ENCODE measurements around the gene CMSS1. TPM values are rescaled to one million over a fixed set of nuclear protein-coding genes. Genes with fewer than 3 reads are reported as not detected.

CMSS1 gene
- total RNA-seq, 4 donors from 2014 or later = 23.2 to 89.5 (median 67.6) TPM

- Histone ChIP-seq H3K27me3 (no peaks in the 10 kb centered on the region), H3K4me3 (no peak overlapping the region), H3K36me3 (no peaks in the 10 kb centered on the region), H3K4me1 (peaks cover 32 to 33% of the 10 kb centered on the region in 2 donors), H3K27ac (peak overlapping the region in 2 of 4 donors; percentile 3 to 7), H3K9me3 (no peaks in the 10 kb centered on the region)
- TF ChIP-seq POLR2A (IDR thresholded peaks at IDR 0.05) (no peak), CTCF (IDR thresholded peaks at IDR 0.05 in 4 of 5, conservative IDR thresholded peaks at IDR 0.05 in 1 of 5) (no peak)
- DNase-seq = no peak
- intact Hi-C loops (cut with DNase I; ENCODE audit: low total_unique reads) (no loop called here), in situ Hi-C loops (cut with MboI; ENCODE audit: low sequenced_read_pairs in 4 of 4) (no loop called here)
- ATAC-seq = no peak
These were observed 310.1 kb downstream of the CMSS1 start for GRCh38 chr3:100127792-100128191.

GRCh38 chr3:100128565-100128964 lies 310.9 kb downstream of the CMSS1 start:
- H3K4me3 ChIP-seq = no peak overlapping the region
- ATAC-seq = no peak
- no peaks in the 10 kb centered on the region for H3K36me3 ChIP-seq
- H3K9me3 ChIP-seq = no peaks in the 10 kb centered on the region
- in situ Hi-C loops (cut with MboI; ENCODE audit: low sequenced_read_pairs in 4 of 4) = no loop called here
- H3K27ac ChIP-seq = no peak overlapping the region
- H3K27me3 ChIP-seq = no peaks in the 10 kb centered on the region
- DNase-seq = no peak
- no peak for TF ChIP-seq POLR2A (IDR thresholded peaks at IDR 0.05)
- no peak for TF ChIP-seq CTCF (IDR thresholded peaks at IDR 0.05 in 4 of 5, conservative IDR thresholded peaks at IDR 0.05 in 1 of 5)
- intact Hi-C loops (cut with DNase I; ENCODE audit: low total_unique reads) = no loop called here
- peaks cover 26% of the 10 kb centered on the region in 2 donors for H3K4me1 ChIP-seq

- TF ChIP-seq POLR2A (IDR thresholded peaks at IDR 0.05) (no peak), CTCF (IDR thresholded peaks at IDR 0.05 in 4 of 5, conservative IDR thresholded peaks at IDR 0.05 in 1 of 5) (no peak)
- Histone ChIP-seq H3K9me3 (no peaks in the 10 kb centered on the region), H3K4me1 (peaks cover 12 to 13% of the 10 kb centered on the region in 2 donors), H3K36me3 (no peaks in the 10 kb centered on the region), H3K4me3 (no peak overlapping the region), H3K27me3 (no peaks in the 10 kb centered on the region), H3K27ac (no peak overlapping the region)
- in situ Hi-C loops (cut with MboI; ENCODE audit: low sequenced_read_pairs in 4 of 4) (no loop called here), intact Hi-C loops (cut with DNase I; ENCODE audit: low total_unique reads) (no loop called here)
- DNase-seq = no peak
- no peak for ATAC-seq
These were observed 312.3 kb downstream of the CMSS1 start for GRCh38 chr3:100129941-100130340.

DNA sequence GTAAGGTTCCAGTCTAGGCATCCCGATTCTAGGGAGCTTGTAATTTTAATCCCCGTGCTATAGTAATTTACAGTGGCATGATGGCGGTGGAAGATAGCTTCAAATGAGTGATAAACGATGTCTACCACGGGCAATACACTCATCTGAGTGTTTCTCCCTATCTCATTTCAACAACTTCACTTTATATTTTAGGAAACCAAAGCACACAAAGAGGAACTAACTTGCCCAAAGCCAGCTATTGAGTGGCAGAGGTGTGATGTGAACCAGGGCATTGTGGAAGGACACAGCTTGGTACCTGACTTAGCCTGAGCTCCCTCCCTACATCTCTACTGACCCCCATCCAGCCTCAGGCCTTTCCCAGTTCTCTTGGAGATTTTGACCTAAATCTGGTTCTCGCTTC lies 313.6 kb downstream of the CMSS1 start:
- no peak overlapping the region for H3K27ac ChIP-seq
- no peaks in the 10 kb centered on the region for H3K9me3 ChIP-seq
- no peak overlapping the region for H3K4me3 ChIP-seq
- H3K27me3 ChIP-seq = no peaks in the 10 kb centered on the region
- no peak for DNase-seq
- H3K36me3 ChIP-seq = no peaks in the 10 kb centered on the region
- in situ Hi-C loops (cut with MboI; ENCODE audit: low sequenced_read_pairs in 4 of 4) (no loop called here), intact Hi-C loops (cut with DNase I; ENCODE audit: low total_unique reads) (no loop called here)
- H3K4me1 ChIP-seq = peaks cover 0 to 2% of the 10 kb centered on the region in 2 donors
- TF ChIP-seq CTCF (IDR thresholded peaks at IDR 0.05 in 4 of 5, conservative IDR thresholded peaks at IDR 0.05 in 1 of 5) = no peak
- no peak for TF ChIP-seq POLR2A (IDR thresholded peaks at IDR 0.05)
- no peak for ATAC-seq

DNA sequence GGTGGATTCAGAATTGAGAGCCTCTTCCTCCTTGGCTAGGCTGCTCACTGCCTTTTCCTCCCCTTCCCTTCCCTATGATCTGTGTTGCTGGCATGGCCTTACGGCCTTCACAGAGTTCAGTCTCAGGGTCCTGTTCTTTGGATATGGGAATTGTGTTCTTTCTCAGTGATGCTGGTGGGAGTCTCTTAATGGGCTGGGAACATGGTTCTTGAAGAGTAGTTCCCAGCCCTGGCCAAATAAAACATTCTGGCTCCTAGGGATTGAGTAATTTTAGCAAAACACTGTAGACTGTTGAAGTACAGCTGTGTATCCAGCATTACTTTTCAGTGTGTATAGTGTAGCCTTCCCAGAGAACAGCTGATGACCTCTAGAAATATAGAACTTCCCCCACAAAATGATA lies 319.3 kb downstream of the CMSS1 start:
- in situ Hi-C loops (cut with MboI; ENCODE audit: low sequenced_read_pairs in 4 of 4) = no loop called here
- Histone ChIP-seq H3K4me1 (peaks cover 0 to 8% of the 10 kb centered on the region in 2 donors), H3K27me3 (no peaks in the 10 kb centered on the region), H3K9me3 (no peaks in the 10 kb centered on the region), H3K27ac (peak overlapping the region in 3 of 4 donors; percentile 48 to 58 (median 56)), H3K4me3 (no peak overlapping the region), H3K36me3 (no peaks in the 10 kb centered on the region)
- ATAC-seq (peak; percentile 75 to 81), DNase-seq (no peak)
- TF ChIP-seq CTCF (IDR thresholded peaks at IDR 0.05 in 4 of 5, conservative IDR thresholded peaks at IDR 0.05 in 1 of 5) (no peak), POLR2A (IDR thresholded peaks at IDR 0.05) (no peak)
- intact Hi-C loops (cut with DNase I; ENCODE audit: low total_unique reads) = no loop called here
